HTR-8/SVneo (cell line): Measurements from ENCODE around the gene AKR1C4.

Source experiments
- DNase-seq: peaks from one replicate; pipeline ENCODE4 v3.0.0; 2011; ENCODE audit warnings: low spot score, mixed read lengths; ENCODE audit not compliant: insufficient read length
- FAIRE-seq: peaks from 2 replicates; lab custom pipeline; 2011; peaks lifted over from hg19 to GRCh38; lab: Jason Lieb, UNC

Gene AKR1C4

DNA sequence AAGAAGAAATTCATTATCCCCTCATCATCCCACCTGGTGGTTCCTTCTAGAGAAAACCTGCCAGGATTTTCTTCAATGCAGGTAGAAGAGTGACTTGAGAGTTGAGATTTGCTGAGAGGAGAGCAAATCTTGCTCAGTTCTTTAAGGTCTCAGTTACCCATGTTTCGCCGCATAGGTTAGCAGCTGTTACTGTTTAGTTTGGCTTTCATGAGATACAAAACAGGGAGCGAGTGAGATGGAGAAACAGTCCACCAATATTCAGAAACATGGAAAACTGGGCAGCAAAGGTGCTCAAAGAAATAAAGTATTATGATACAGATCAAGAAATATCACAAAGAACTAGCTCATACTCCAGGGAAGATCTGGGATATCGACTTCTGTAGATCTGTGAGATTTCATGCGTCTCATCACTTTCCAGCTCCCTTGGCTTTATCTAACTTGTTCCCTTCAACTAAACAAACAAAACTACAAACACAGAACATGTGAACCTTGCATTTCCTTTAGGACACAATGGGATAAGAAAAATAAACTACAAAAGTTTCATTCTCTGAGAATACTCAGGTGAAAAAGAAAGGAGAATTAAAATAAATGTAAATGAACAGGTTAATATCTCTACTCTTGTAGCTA, 63.4 kb downstream of the AKR1C4 start:
- FAIRE-seq, result no peak
- DNase-seq, result no peak

GRCh38 chr10:5260828-5261227, 64.2 kb downstream of the AKR1C4 start:
- no peak for FAIRE-seq
- no peak for DNase-seq

GRCh38 chr10:5265139-5265538, 68.5 kb downstream of the AKR1C4 start:
- no peak for DNase-seq
- FAIRE-seq, result no peak

GRCh38 chr10:5266351-5266750, 69.7 kb downstream of the AKR1C4 start:
- no peak for FAIRE-seq
- DNase-seq, result no peak

- DNase-seq (no peak), FAIRE-seq (no peak)
These were observed 70.2 kb downstream of the AKR1C4 start for GRCh38 chr10:5266804-5267203.

DNA sequence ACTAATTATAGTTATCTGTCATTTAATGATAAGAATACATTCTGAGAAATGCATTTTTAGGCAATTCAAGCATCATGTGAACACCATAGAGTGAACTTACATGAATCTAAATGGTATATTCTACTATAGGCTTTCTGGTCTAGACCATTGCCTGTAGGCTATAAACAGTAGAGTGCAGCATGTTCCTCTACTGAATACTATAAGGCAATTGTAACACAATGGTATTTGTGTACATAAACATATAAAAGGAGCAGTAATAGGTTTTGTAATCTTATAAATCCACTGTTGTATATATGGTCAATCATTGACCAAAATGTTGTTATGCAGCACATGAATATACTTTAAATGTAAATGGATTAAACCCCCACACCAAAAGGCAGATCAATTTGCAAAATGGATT, 71.6 kb downstream of the AKR1C4 start:
- no peak for FAIRE-seq

More for the DNA sequence above, 71.6 kb downstream of the AKR1C4 start:
- no peak for DNase-seq
